Activated CD8-positive, alpha-beta memory T cell treated with anti-CD3 and anti-CD28 coated beads, Interleukin-2, amount 50 U/mL, for 48 hours (primary cell): ENCODE measurements around the gene ASIP.
"Not testable (repeated sequence)": the region's sequence is repeated elsewhere in the genome, so short reads cannot be mapped to it uniquely, and the experiment has no call there.

ENCODE experiments used
- DNase-seq: peaks from one replicate; pipeline ENCODE4 v3.0.0-alpha.2; 2020

The ASIP gene

DNA sequence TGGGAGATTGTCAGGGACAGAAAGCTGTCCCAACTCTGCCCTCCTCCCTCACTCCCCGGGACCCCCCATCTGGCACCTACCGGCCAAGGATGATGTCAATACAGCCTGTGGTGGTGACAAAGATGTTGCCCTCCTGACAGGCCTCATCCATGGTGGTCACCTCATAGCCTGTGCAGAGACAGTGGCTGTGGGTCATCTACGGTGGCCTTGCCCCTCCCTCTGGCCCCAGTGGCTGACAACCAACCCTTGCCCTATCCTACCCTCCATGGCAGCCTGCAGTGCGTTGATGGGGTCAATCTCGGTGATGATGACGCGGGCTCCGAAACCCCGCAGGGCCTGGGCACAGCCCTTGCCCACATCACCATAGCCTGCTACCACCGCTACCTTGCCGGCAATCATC lies 49.2 kb downstream of the ASIP start:
- no peak for DNase-seq

DNA sequence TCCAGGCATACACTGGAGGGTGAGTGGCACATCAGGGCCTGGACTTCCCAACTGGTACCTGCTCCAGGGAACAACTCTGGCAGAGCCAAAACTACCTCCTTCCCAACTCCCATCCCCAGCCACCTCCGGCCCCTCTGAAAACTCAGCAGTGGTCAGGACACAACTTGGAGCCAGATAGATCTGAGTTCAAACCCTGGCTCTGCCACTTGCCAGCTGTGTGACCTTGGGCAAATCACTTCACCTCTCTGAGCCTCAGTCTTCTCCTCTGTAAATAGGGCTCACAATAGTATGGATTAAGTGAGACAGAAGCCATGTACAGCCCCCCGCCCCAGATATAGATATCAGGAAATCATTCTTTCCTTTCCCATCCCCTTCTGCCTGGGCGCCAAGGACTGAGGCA lies 51.3 kb downstream of the ASIP start:
- no peak for DNase-seq

DNA sequence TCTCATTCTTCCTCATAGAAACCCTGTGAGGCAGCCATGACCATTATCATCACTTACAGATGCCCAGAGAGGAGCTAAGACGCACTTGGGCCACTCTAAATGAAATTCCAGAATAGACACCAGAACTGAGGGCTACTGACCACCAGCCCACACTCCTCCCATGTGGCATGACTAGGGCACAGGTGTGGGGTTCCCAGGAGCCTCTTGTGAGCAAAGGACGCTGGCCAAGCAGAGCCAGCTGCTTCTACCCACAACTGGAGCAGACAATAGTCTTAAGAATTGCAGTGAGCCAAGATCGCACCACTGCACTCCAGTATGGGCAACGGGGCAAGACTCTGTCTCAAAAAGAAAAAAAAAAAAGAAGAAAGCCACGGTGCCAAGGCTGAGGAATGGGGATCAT lies 51.9 kb downstream of the ASIP start:
- DNase-seq: no peak

GRCh38 chr20:34293589-34293988 lies 52.4 kb downstream of the ASIP start:
- DNase-seq: no peak

- no peak for DNase-seq
Measured at GRCh38 chr20:34294563-34294962, 53.3 kb downstream of the ASIP start.

DNA sequence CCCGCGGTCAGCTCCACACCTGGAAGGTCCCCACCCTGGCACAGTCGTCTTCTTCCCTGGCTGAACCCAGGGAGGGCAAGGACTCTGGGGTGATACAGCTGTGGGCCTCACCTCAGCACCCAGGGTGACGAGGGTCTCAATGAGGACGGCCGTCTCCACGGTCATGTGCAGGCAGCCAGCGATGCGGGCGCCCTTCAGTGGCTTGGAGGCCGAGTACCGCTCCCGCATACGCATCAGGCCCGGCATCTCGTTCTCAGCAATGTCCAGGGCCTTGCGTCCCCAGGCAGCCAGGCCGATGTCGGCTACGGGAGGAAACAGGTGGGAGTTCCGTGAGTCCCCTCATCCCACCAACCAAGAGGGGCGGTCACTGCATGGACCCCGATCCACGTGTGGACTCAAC lies 54.1 kb downstream of the ASIP start:
- no peak for DNase-seq

DNA sequence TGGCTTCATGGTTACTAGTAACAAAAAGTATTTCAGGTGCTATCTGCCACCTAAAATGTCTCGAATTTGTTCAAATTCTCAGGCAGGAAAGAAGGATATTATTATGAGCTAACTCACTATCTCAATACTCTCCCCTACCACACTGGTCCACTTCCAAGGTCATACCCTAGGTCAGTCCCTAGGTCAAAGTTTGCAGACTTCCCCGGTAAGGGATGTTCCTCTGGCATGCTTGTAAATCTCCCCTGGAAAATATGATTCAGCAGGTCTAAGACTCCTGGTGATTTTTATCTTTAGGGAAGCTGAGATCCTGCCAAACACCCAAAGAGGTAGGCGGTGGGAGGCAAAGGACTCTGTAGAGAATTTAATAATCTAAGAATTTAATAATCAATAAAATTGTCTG lies 55.2 kb downstream of the ASIP start:
- no peak for DNase-seq

DNA sequence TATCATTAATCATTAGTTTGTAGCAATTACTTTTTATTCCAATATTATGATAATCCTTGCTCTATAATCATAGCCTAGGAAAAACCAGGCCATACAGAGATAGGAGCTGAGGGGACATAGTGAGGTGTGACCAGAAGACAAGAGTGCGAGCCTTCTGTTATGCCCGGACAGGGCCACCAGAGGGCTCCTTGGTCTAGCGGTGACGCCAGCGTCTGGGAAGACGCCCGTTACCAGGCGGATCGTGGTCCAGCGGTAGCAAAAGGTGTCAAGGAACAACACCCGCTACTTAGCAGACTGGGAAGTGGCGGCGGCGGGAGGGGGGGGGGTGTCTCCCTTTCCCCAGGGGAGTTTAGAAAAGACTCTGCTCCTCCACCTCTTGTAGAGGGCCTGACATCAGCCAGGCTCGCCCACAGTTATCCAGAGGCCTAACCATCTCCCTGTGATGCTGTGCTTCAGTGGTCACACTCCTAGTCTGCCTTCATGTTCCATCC lies 57.1 kb downstream of the ASIP start:
- not testable (repeated sequence) for DNase-seq

DNA sequence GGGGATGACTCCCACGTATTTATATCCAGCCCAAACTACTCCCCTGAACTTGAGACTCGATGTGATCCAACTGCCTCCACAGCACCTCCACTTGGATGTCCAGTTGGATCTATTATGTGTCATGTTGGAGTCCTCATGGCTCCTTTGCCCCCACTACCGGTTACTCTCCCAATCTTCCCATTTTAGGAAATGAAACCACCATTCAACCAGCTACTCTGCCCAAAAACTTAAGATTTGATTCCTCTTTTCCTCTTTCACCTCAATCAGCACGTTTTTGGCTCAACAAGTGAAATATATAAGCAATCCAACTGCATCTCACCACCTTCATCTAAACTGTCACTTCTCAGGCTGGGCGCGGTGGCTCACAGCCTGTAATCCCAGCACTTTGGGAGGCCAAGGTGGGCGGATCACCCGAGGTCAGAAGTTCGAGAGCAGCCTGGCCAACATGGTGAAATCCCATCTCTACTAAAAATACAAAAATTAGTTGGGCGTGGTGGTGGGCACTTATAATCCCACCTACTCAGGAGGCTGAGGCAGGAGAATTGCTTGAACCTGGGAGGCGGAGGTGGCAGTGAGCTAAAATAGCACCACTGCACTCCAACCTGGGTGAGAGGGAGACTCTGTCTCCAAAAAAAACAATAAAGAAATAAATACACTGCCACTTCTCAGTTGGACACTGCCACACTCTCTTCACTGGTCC lies 58.5 kb downstream of the ASIP start:
- DNase-seq: no peak

GRCh38 chr20:34300256-34300806 lies 59.1 kb downstream of the ASIP start:
- no peak for DNase-seq

DNA sequence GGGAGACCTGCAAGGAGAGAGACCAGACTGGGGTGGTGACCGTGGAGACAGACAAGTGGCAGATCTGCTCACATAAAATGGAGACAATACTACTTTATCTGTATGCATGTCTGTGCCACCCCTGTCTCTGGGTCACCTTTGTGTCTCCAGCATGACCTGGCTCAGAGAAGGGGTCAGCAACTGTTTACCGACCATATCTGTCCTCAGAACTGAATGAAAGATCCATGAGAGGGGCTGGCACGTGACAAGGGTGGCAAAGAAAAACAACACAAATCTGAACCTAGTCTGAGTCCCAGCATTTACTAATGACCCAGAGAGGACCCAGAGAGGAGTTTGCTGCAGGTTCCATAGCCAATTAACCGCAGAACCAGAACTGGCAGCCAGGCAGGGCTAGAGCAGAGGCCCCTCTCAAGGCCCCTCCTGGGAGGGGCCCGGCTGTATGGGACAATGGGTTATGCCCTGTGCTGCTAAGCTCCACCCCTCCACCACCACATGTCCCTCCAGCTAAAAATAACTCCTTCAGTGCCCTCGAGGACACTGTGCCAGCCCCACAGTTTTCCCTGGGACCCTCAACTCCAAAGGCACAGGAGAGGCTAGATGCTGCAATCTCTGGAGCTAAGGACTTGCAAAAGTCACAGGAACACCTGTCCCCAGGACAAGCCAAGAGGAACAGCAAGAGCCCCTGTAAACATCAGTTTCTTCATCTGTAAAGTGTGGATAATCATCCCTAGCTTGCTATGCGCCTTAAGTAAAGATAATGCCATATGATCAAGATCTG lies 59.8 kb downstream of the ASIP start:
- no peak for DNase-seq

DNA sequence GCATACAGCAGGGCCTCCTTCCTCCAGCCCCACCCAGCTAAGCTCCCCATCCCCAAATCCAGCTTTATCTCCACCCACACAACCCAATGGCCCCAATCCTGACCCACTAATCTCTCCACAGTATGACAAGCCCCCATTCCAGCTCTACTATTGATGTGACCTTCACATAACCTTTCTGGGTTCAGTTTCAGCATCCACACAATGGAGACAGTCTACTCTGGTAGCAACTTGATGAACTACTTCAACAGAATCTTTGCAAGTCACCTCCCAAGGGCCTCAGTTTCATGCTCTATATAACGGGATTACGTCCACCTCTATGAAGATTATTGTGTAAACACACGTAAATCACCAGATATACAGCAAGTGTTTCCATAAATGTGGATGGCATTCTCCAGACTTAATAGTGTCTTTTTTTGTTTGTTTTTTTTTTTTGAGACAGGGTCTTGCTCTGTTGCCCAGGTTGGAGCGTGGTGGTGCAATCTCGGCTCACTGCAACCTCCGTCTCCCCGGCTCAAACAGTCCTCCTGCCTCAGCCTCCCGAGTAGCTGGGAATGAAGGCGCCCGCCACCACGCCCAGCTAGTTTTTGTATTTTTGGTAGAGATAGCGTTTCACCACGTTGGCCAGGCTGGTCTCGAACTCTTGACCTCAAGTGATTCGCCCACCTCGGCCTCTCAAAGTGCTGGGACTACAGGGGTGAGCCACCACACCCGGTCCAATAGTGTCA lies 60.5 kb downstream of the ASIP start:
- DNase-seq: peak; percentile 57

DNA sequence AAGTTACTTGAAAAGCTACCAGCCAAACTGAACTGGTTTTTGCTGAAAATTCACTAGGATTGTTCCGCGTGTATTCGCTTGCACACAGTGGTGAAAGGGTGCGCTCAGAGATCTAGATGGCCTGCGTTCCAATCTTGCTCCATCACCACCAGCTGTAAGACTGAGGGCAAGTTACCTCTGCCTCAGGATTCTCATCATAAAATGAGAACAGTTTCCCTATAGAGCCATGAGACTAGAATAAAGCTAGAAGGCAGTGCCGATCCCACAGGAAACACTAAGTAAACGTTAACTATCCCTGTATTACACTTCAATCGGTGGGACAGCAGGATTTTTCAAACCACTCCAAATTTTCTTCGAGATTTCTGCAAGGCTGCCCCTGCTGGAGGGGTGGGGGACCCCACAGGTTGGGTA lies 61.1 kb downstream of the ASIP start:
- no peak for DNase-seq

- peak; percentile 94 for DNase-seq
Measured at GRCh38 chr20:34302723-34303533, 61.7 kb downstream of the ASIP start, which contains the start of gene AHCY. TSS of gene AHCY (minus strand) at chr20:34303355. CDS start at chr20:34303270, 85 bp downstream.

DNA sequence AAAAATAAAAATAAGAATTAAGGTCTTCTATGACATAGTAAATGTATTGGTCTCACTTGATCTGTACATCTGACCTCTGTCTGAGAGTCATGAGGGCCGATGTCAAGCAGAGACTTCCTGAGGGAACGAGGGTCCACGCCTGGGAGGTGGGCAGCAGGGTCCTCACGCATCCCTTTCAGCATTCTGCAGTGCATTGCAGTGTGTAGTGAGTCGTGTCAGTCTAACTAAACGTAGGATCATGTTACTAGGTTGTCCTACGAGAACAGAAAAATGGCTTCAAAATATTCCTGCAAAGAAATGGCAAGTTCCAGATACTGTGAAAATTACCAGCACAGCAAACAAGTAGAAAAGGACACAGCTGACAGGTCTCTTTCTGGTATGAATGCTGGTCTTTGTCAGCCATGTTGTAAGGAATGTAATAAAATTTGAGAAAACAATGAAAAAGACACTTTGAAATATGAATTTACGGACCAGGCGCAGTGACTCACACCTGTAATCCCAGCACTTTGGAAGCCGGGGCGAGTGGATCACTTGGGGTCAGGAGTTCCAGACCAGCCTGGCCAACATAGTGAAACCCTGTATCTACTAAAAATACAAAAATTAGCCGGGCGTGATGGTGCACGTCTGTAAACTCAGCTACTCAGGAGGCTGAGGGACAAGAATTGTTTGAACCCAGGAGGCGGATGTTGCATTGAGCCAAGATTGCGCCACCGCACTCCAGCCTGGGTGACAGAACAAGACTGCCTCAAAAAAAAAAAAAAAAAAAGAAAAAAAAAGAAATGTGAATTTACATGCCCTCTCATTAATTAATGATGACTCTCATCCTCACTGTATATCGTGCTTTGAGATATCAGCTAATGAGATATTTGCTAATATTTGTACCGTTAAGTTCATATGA lies 64.4 kb downstream of the ASIP start:
- DNase-seq: no peak

GRCh38 chr20:34309691-34310090 lies 68.5 kb downstream of the ASIP start:
- DNase-seq: no peak

DNA sequence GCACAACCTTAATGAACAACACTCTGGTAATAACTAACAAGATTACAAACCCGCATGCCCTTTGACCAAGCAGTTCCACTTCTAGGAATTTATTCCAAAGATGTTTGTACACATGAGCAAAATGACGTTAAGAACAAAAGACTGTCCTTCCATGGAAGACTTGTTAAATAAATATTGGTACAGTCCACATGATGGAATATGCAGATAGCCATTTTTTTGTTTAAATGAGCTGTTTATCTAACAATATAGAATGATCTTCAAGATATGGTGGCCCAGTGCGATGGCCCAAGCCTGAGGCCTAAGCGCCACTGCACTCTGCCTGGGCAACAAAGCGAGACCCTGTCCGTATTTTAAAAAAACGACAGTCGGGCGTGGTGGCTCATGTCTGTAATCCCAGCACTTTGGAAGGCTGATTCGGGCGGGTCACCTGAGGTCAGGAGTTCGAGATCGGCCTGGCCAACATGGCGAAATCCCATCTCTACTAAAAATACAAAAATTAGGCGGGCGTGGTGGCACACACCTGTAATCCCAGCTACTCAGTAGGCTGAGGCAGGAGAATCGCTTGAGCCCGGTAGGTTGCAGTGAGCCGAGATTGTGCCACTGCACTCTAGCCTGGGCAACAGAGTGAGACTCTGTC lies 69.4 kb downstream of the ASIP start:
- DNase-seq: no peak

- no peak for DNase-seq
Measured at GRCh38 chr20:34311118-34312023, 70.1 kb downstream of the ASIP start.

- no peak for DNase-seq
Measured at GRCh38 chr20:34312024-34312460, 70.8 kb downstream of the ASIP start.
